IMR-90 (cell line): Measurements from ENCODE around the gene RNF223. TPM values are rescaled to one million over a fixed set of nuclear protein-coding genes. Genes with fewer than 3 reads are reported as not detected.

Experiments used
- ATAC-seq: fragments of 200-7000 bp; cut with Tn5 transposase; 2 replicates; pipeline ENCODE4 v1.9.1; 2020; ENCODE audit warnings: low read depth, mild to moderate bottlenecking, moderate library complexity
- BruUV-seq: library from RNA; stranded (reverse); fragments of 400-500 nt; replicated peaks from 2 replicates; lab custom pipeline; 2021; lab: Mats Ljungman, UMichigan
- CTCF ChIA-PET: fragments of 300-600 bp; formaldehyde crosslinking; extraction: SDS; loops from one replicate; lab custom pipeline; 2021; ENCODE audit warnings: antibody characterized with exemption; lab: Yijun Ruan, JAX
- POLR2A ChIA-PET: fragments of 300-600 bp; sonication (Branson Sonifier 250); formaldehyde crosslinking; loops from one replicate; lab custom pipeline; 2022; ENCODE audit warnings: antibody characterized with exemption; ENCODE audit not compliant: unreplicated experiment; lab: Charles Lee
- DNase-seq: peaks from one replicate; pipeline ENCODE4 v3.0.0; 2013
- H2AFZ ChIP-seq: replicated peaks from 2 replicates; pipeline ENCODE3; 2013; ENCODE audit warnings: low read length, mild to moderate bottlenecking; ENCODE audit not compliant: poor library complexity
- H2AK5ac ChIP-seq: 2 replicates; pipeline ENCODE4 v1.6.1; 2013; ENCODE audit warnings: low read depth, low read length, inconsistent platforms
- H2AK9ac ChIP-seq: replicated peaks from 2 replicates; pipeline ENCODE3; 2013; ENCODE audit warnings: mild to moderate bottlenecking, low read depth, low read length, moderate library complexity; ENCODE audit not compliant: poor library complexity
- H2BK120ac ChIP-seq: 2 replicates; pipeline ENCODE4 v1.6.1; 2013; ENCODE audit warnings: low read depth, low read length, inconsistent platforms
- H2BK15ac ChIP-seq: 3 replicates; pipeline ENCODE4 v1.6.1; 2013; ENCODE audit warnings: low read depth, low read length, inconsistent platforms
- H2BK20ac ChIP-seq: 2 replicates; pipeline ENCODE4 v1.6.1; 2013; ENCODE audit warnings: low read depth, mild to moderate bottlenecking, inconsistent platforms, low read length, moderate library complexity
- H2BK5ac ChIP-seq: 2 replicates; pipeline ENCODE4 v1.6.1; 2013; ENCODE audit warnings: mild to moderate bottlenecking, low read depth, low read length, inconsistent platforms; ENCODE audit not compliant: poor library complexity, severe bottlenecking
- H3K14ac ChIP-seq: replicated peaks from 2 replicates; pipeline ENCODE4 v1.6.1; 2013; ENCODE audit warnings: low read depth, low read length, inconsistent platforms
- H3K18ac ChIP-seq: 2 replicates; pipeline ENCODE4 v1.6.1; 2013; ENCODE audit warnings: low read depth, low read length, control low read depth
- H3K23ac ChIP-seq: 2 replicates; pipeline ENCODE4 v1.6.1; 2013; ENCODE audit warnings: low read depth, low read length, inconsistent platforms
- H3K27ac ChIP-seq: 2 replicates; pipeline ENCODE4 v1.5.1; 2013; ENCODE audit warnings: mild to moderate bottlenecking, control low read depth, low read length; ENCODE audit not compliant: insufficient read depth
- H3K27me3 ChIP-seq: 2 replicates; pipeline ENCODE4 v1.6.1; 2013; ENCODE audit warnings: low read length; ENCODE audit not compliant: control insufficient read depth, insufficient read depth
- H3K36me3 ChIP-seq: 2 replicates; pipeline ENCODE4 v1.6.1; 2013; ENCODE audit warnings: low read length, mixed read lengths; ENCODE audit not compliant: control insufficient read depth, insufficient read depth
- H3K4ac ChIP-seq: 2 replicates; pipeline ENCODE4 v1.6.1; 2013; ENCODE audit warnings: low read depth, low read length, inconsistent platforms
- H3K4me1 ChIP-seq: 2 replicates; pipeline ENCODE4 v1.6.1; 2013; ENCODE audit warnings: low read length, mixed read lengths; ENCODE audit not compliant: control insufficient read depth, insufficient read depth
- H3K4me2 ChIP-seq: 2 replicates; pipeline ENCODE4 v1.6.1; 2013; ENCODE audit warnings: low read depth, mild to moderate bottlenecking, control low read depth, low read length, moderate library complexity
- H3K4me3 ChIP-seq: 2 replicates; pipeline ENCODE4 v1.5.1; 2013; ENCODE audit warnings: low read depth, mild to moderate bottlenecking, control low read depth, low read length, moderate library complexity; ENCODE audit not compliant: insufficient read depth
- H3K56ac ChIP-seq: 2 replicates; pipeline ENCODE4 v1.6.1; 2013; ENCODE audit warnings: low read length, inconsistent platforms; ENCODE audit not compliant: insufficient read depth; ENCODE audit errors: extremely low read depth
- H3K79me1 ChIP-seq, 2 experiments: 2 replicates each; pipeline ENCODE4 v1.6.1; 2013; ENCODE audit warnings: low read length in 2 of 2, inconsistent platforms in 1 of 2, low read depth in 1 of 2
- H3K9ac ChIP-seq: 2 replicates; pipeline ENCODE4 v1.6.1; 2013; ENCODE audit warnings: low read depth, low read length, control low read depth
- H3K9me1 ChIP-seq: 2 replicates; pipeline ENCODE4 v1.6.1; 2013; ENCODE audit warnings: low read length, inconsistent platforms; ENCODE audit not compliant: insufficient read depth
- H3K9me3 ChIP-seq: 2 replicates; pipeline ENCODE4 v1.6.1; 2013; ENCODE audit warnings: low read length; ENCODE audit not compliant: control insufficient read depth, insufficient read depth
- H4K20me1 ChIP-seq: 2 replicates; pipeline ENCODE4 v1.6.1; 2013; ENCODE audit warnings: low read length, inconsistent platforms; ENCODE audit not compliant: insufficient read depth
- H4K5ac ChIP-seq: 2 replicates; pipeline ENCODE4 v1.6.1; 2013; ENCODE audit warnings: mild to moderate bottlenecking, low read depth, low read length, control low read depth
- H4K8ac ChIP-seq, 2 experiments: 2 replicates each; pipeline ENCODE4 v1.6.1; 2013; ENCODE audit warnings: low read depth in 2 of 2, low read length in 2 of 2, control low read depth in 1 of 2, inconsistent platforms in 1 of 2
- H4K91ac ChIP-seq: 2 replicates; pipeline ENCODE4 v1.6.1; 2013; ENCODE audit warnings: low read depth, low read length, inconsistent platforms; ENCODE audit not compliant: insufficient read depth
- BHLHE40 ChIP-seq: fragments of 150-350 bp; IDR thresholded peaks from 2 replicates; pipeline ENCODE4 v1.6.1; 2016; ENCODE audit warnings: mild to moderate bottlenecking, low read depth, low read length
- CEBPB ChIP-seq: IDR thresholded peaks from 2 replicates; pipeline ENCODE4 v1.6.1; 2012; ENCODE audit warnings: low read depth, low read length, improper control_type of control experiment
- CHD1 ChIP-seq: IDR thresholded peaks from 2 replicates; pipeline ENCODE4 v1.6.1; 2012; ENCODE audit warnings: low read depth, low read length, improper control_type of control experiment
- ELK1 ChIP-seq: fragments of 150-350 bp; IDR thresholded peaks from 2 replicates; pipeline ENCODE4 v1.6.1; 2016; ENCODE audit warnings: low read depth, mild to moderate bottlenecking, low read length, moderate library complexity, borderline replicate concordance
- FOS ChIP-seq: fragments of 150-350 bp; IDR thresholded peaks from 2 replicates; pipeline ENCODE4 v1.6.1; 2016; ENCODE audit warnings: low read depth, low read length
- MAFK ChIP-seq: IDR thresholded peaks from 2 replicates; pipeline ENCODE4 v1.6.1; 2012; ENCODE audit warnings: low read depth, low read length, improper control_type of control experiment
- MXI1 ChIP-seq: IDR thresholded peaks from 2 replicates; pipeline ENCODE4 v1.6.1; 2012; ENCODE audit warnings: low read depth, mild to moderate bottlenecking, low read length, moderate library complexity, borderline replicate concordance
- NFE2L2 ChIP-seq: fragments of 150-350 bp; IDR thresholded peaks from 2 replicates; pipeline ENCODE4 v1.6.1; 2016; ENCODE audit warnings: low read depth, mild to moderate bottlenecking, low read length
- POLR2A ChIP-seq: IDR thresholded peaks from 2 replicates; pipeline ENCODE4 v1.6.1; 2012; ENCODE audit warnings: mild to moderate bottlenecking, low read depth, low read length
- RAD21 ChIP-seq: IDR thresholded peaks from 2 replicates; pipeline ENCODE4 v1.6.1; 2012; ENCODE audit warnings: low read length, improper control_type of control experiment
- RCOR1 ChIP-seq: IDR thresholded peaks from 2 replicates; pipeline ENCODE4 v1.6.1; 2012; ENCODE audit warnings: mild to moderate bottlenecking, low read length, improper control_type of control experiment; ENCODE audit not compliant: insufficient replicate concordance
- SMC3 ChIP-seq: fragments of 150-350 bp; IDR thresholded peaks from 2 replicates; pipeline ENCODE4 v1.6.1; 2016; ENCODE audit warnings: low read depth, mild to moderate bottlenecking, antibody characterized with exemption, low read length, moderate library complexity
- WGBS, 2 experiments: methylation state at CpG; one replicate each; pipeline versions ENCODE4 v1.1.5 to v1.1.7; 2013; ENCODE audit warnings: missing lambda C conversion rate in 2 of 2; ENCODE audit not compliant: insufficient read length in 1 of 2; ENCODE audit errors: extremely low coverage in 2 of 2; 5-methylcytosine and 5-hydroxymethylcytosine counted together
- dilution Hi-C: fragments of 300-500 bp; cut with HindIII; formaldehyde crosslinking; loops from one replicate; pipeline ENCODE4 v1.14.3; 2018; ENCODE audit warnings: low sequenced_read_pairs; ENCODE audit not compliant: unreplicated experiment
- in situ Hi-C: fragments of 300-500 bp; cut with MboI; formaldehyde crosslinking; loops from 3 replicates; pipeline ENCODE4 v1.14.3; 2019; ENCODE audit warnings: low sequenced_read_pairs, inconsistent platforms, mixed read lengths
- intact Hi-C: fragments of 100-400 bp; cut with micrococcal nuclease; formaldehyde crosslinking; loops from 2 replicates; pipeline ENCODE4 v1.10.0; 2022
- polyA plus RNA-seq, 3 experiments: library from polyadenylated mRNA; depleted of rRNA; stranded (reverse); fragments of >200 nt; gene quantifications; 2 replicates each; pipeline ENCODE4 v1.2.3, GENCODE V29; 2012; ENCODE audit warnings: low replicate concordance in 1 of 3
- total RNA-seq: library from RNA; depleted of rRNA; stranded (reverse); fragments of >200 nt; gene quantifications from 2 replicates; pipeline ENCODE4 v1.2.3, GENCODE V29; 2012
- TF ChIP-seq, protein P1 (sequence below): conservative IDR thresholded peaks from 2 replicates; pipeline ENCODE4 v1.5.1; 2012; ENCODE audit warnings: mild to moderate bottlenecking, low read depth, low read length, improper control_type of control experiment
- TF ChIP-seq, protein P2 (sequence below): fragments of 150-350 bp; IDR thresholded peaks from 2 replicates; pipeline ENCODE4 v1.6.1; 2017; ENCODE audit warnings: mild to moderate bottlenecking, antibody characterized with exemption, low read length, low read depth

Gene RNF223
- total and polyA plus RNA-seq, 2 of the 4 experiments (the other 2 are of a cell fraction) = not detected

GRCh38 chr1:1112237-1112985 is 38.3 kb upstream of the RNF223 start:
- dilution Hi-C loops (no loop called here), in situ Hi-C loops (no loop called here), intact Hi-C loops (no loop called here)
- H2AK9ac ChIP-seq = no peak overlapping the region
- 99% methylated on average over 15 of the region's 30 CpGs; no CpG with 5 or more reads in 1 of the 2 experiments for WGBS, 2 experiments
- peaks cover 7% of the 10 kb centered on the region; the same call in 1 of the 2 replicates for H3K9me1 ChIP-seq
- 0 out of 2 replicates have a peak, but pooled peaks cover 1% of the 10 kb centered on the region for H3K4me1 ChIP-seq
- no peak overlapping the region for H4K91ac ChIP-seq
- no peak overlapping the region for H3K56ac ChIP-seq
- H4K8ac ChIP-seq = no peak overlapping the region
- no peak overlapping the region for H2BK5ac ChIP-seq
- no peak overlapping the region for H3K27ac ChIP-seq
- H3K27me3 ChIP-seq = no peaks in the 10 kb centered on the region
- H2BK120ac ChIP-seq = no peak overlapping the region
- H3K9me3 ChIP-seq = peaks cover 5% of the 10 kb centered on the region; the same call in 1 of the 2 replicates
- no peak overlapping the region for H2AK5ac ChIP-seq
- no peaks in the 10 kb centered on the region; the same call in 1 of the 2 replicates for H4K20me1 ChIP-seq
- H3K4me2 ChIP-seq = no peak overlapping the region
- CTCF ChIA-PET = no interaction called here
- no peak overlapping the region for H2AFZ ChIP-seq
- H3K9ac ChIP-seq = no peak overlapping the region
- no peak overlapping the region for H3K4ac ChIP-seq
- ATAC-seq = no peak
- no peak overlapping the region for H4K5ac ChIP-seq
- no peak overlapping the region for H3K23ac ChIP-seq
- H3K18ac ChIP-seq = no peak overlapping the region
- DNase-seq = no peak
- H3K4me3 ChIP-seq = no peak overlapping the region
- TF ChIP-seq MAFK (no peak), NFE2L2 (no peak), CEBPB (no peak), SMC3 (no peak), CHD1 (no peak), POLR2A (no peak), RAD21 (no peak), BHLHE40 (no peak), MXI1 (no peak), RCOR1 (no peak), FOS (no peak), ELK1 (no peak)
- TF ChIP-seq, protein P1, sequence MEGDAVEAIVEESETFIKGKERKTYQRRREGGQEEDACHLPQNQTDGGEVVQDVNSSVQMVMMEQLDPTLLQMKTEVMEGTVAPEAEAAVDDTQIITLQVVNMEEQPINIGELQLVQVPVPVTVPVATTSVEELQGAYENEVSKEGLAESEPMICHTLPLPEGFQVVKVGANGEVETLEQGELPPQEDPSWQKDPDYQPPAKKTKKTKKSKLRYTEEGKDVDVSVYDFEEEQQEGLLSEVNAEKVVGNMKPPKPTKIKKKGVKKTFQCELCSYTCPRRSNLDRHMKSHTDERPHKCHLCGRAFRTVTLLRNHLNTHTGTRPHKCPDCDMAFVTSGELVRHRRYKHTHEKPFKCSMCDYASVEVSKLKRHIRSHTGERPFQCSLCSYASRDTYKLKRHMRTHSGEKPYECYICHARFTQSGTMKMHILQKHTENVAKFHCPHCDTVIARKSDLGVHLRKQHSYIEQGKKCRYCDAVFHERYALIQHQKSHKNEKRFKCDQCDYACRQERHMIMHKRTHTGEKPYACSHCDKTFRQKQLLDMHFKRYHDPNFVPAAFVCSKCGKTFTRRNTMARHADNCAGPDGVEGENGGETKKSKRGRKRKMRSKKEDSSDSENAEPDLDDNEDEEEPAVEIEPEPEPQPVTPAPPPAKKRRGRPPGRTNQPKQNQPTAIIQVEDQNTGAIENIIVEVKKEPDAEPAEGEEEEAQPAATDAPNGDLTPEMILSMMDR = no peak
- TF ChIP-seq, protein P2, sequence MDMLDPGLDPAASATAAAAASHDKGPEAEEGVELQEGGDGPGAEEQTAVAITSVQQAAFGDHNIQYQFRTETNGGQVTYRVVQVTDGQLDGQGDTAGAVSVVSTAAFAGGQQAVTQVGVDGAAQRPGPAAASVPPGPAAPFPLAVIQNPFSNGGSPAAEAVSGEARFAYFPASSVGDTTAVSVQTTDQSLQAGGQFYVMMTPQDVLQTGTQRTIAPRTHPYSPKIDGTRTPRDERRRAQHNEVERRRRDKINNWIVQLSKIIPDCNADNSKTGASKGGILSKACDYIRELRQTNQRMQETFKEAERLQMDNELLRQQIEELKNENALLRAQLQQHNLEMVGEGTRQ = no peak
- no peak overlapping the region for H2BK20ac ChIP-seq
- no peak overlapping the region for H3K14ac ChIP-seq
- H2BK15ac ChIP-seq = no peak overlapping the region
- H3K79me1 ChIP-seq = peaks cover 13 to 51% of the 10 kb centered on the region in 2 experiments
- POLR2A ChIA-PET = no interaction called here
- no TSS peak for BruUV-seq
- peaks cover 5% of the 10 kb centered on the region; the same call in 1 of the 2 replicates for H3K36me3 ChIP-seq
